Fibroblast of pulmonary artery (primary cell): ENCODE results near the gene SLC35E1.

Experiments used
- DNase-seq: peaks from one replicate; pipeline ENCODE4 v3.0.0-alpha.2; 2010; ENCODE audit warnings: low read depth
- H3K4me3 ChIP-seq: replicated peaks from 2 replicates; pipeline ENCODE4 v1.5.1; 2011; ENCODE audit warnings: low read depth, mild to moderate bottlenecking, control low read depth, low read length, moderate library complexity
- TF ChIP-seq, protein P1 (sequence below): IDR thresholded peaks from 2 replicates; pipeline ENCODE4 v1.5.1; 2011; ENCODE audit warnings: mild to moderate bottlenecking, control low read depth, low read length, inconsistent platforms; ENCODE audit errors: missing control alignments

SLC35E1 gene

DNA sequence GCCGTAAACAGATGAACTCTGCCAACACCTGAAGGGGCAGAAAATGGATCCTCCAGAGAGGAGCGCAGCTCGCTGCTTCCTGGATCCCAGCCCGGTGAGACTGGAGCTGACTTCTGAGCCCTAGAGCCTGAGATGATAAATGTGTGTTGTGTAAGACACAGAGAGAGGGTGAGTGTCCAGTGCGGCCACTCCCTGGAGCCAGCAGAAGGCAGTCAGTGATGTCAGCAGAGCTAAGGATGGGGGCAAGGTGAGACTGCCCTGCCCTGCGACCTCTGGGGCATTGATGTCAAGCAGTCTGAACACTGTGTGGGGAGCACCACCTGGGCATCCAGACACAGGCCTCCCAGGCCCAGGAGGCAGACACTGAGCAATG is 9.7 kb upstream of the SLC35E1 start:
- no peak for DNase-seq
- TF ChIP-seq, protein P1, sequence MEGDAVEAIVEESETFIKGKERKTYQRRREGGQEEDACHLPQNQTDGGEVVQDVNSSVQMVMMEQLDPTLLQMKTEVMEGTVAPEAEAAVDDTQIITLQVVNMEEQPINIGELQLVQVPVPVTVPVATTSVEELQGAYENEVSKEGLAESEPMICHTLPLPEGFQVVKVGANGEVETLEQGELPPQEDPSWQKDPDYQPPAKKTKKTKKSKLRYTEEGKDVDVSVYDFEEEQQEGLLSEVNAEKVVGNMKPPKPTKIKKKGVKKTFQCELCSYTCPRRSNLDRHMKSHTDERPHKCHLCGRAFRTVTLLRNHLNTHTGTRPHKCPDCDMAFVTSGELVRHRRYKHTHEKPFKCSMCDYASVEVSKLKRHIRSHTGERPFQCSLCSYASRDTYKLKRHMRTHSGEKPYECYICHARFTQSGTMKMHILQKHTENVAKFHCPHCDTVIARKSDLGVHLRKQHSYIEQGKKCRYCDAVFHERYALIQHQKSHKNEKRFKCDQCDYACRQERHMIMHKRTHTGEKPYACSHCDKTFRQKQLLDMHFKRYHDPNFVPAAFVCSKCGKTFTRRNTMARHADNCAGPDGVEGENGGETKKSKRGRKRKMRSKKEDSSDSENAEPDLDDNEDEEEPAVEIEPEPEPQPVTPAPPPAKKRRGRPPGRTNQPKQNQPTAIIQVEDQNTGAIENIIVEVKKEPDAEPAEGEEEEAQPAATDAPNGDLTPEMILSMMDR = no peak
- H3K4me3 ChIP-seq = no peak overlapping the region

DNA sequence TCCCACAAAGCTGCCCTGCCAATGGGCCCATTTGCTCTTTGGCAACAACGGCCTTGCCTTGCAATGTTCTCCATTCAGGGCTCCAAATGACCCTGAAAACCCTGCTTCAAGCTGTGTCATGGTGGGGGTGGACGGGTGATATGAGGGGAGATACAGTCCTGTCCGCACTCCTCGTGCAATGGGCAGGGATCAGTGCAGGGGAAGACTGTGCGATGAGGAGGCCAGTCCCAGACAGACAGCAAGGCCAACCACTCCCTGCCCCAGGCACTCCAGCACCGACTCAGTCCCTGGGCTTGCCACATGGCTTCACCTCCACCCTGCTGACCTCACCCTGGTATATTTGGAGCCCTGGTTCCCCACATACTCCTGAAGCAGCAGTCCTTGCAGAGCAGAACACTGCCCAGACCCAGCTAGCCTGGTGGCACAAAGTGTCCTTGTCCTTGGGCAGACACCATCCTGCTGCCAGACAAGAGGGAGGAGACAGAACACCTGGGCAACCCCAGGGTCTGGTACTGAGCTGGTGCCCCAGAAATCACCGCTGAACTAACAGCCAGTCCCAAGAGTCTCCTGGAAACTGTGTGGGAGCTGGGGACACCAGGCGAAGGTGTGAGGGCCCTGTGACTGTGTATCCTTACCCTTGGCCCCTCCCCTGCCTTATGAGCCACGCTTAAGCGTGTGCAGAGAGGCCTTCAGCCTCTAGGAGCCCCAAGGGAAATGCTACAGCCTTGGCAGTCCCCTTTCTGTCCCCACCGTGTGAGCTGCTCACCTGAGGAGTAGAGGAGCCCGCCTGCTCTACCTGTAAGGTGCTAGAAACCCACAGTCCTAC is 9.1 kb upstream of the SLC35E1 start:
- no peak for DNase-seq
- H3K4me3 ChIP-seq = no peak overlapping the region
- TF ChIP-seq, protein P1 = no peak

DNA sequence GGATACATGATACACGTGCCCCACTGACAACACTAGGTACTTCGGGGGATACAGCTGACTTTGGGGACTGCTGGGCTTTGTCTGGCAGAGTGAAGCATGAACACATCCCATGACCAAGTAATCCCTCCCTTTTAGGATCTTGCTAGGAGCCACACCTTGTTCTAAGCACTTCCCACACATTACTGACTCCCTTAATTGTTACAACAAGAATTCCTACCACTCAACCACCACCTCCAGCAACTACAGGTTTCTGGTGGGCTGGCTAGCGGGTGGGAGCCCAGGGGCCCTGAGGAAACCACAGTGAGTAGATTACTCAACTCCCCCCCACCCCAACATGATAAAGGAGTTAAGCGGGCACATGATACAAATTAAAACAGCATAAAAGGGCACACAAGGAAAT is 7.2 kb upstream of the SLC35E1 start:
- no peak overlapping the region for H3K4me3 ChIP-seq
- TF ChIP-seq, protein P1 = no peak
- no peak for DNase-seq

DNA sequence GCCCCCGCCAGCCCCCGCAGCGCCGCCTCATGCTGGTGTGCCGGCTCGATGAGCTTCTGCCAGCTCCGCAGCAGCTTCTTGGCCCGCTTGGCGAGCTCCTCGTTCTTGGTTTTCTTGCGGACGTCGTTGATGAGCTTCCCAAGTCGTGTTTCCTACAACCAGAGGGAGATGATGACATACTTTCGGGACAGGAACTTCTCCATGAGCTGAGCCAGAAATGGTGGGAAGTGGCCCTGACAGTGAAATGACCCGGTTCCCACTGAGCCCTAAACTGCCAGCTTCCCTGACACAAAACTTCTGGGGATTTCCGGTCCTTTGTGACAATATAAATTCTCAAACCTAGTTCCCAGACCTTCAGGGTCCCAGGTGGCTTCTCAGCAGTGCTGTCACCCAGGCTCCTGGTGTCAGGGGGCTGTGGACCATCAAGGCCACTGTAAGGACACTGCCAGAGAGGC is 5.3 kb upstream of the SLC35E1 start:
- TF ChIP-seq, protein P1 = no peak
- DNase-seq = no peak
- H3K4me3 ChIP-seq = no peak overlapping the region

DNA sequence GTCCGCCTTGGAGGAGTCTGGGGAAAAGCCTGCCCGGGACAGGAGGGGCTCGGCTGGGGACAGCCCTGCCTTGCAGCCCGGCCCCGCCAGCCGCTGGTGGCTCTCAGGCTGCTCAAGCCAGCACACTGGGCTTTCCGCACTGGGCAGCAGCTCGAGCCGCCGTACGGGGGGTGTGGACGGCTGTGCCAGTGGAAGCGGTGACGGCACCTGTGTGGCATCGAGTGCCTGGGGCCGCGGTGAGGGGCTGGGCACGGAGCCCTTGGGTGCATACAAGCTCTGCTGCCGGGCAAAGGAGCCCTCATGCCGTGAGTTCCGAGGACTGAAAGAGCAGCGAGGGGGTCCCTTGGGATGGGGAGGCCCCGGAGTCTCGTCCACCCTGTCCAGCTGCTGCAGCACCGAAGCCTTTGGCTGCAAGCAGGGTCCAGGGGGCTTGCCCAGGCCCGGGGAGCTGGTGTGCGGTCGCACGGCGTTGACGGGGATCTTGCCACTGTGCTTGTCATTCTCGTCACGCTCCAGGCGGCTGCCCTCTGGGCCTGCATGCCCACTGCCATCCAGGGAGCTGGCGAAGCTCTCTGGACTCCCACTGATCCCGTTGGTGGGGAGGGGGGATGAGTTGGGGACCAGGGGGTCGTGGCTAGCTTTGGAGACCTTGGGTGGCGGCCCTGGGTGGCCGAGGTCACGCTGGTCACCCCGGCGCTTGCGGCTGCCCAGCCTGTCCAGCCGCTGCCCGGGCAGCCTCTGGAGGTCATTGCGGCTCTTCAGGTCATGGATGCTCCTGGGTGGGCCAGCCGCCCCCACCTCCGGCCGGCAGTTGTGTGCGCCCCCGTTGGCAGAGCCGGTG is 4.7 kb upstream of the SLC35E1 start:
- DNase-seq = no peak
- no peak overlapping the region for H3K4me3 ChIP-seq
- TF ChIP-seq, protein P1 = no peak

DNA sequence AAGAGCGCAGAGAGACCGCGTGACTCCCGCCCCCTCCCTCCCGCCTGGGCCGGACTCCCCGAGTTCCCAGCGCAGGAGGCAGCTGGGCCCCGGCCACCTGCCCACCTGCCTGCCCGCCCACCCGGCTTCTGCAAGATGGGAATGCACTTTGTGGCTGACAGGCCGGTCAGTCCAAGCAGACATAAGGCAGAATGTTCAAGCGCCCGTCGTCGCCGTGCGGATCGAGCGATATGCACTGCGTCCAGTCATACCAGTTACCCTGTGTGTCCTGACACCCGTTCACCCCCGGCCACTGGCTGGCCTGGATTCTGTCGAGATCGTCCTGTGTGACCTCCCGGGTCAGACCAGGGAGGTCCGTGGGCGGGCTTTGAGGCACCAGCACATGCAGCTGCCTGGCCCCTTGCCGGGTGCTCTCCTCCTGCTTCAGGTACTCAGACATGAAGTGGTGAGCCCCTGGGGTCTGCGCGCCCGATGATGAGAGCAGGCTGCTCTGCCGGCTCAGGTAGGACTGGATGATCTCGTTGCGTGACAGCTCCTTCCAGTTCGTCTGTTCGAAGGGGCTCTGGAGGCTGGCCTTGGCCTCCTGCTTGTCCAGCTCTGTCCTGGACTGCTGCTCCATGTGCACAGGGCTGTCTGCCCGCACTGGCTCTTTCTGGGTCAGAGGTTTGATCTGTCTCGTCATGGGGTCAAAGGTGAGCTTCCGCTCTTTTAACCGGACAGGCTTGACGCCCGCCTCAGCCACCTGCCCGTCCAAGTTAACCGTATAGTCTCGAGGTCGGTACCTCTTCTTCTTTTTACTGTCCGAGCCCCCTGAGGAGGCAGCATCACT is 3.9 kb upstream of the SLC35E1 start:
- H3K4me3 ChIP-seq = no peak overlapping the region
- TF ChIP-seq, protein P1 = no peak
- DNase-seq = no peak
